Chondrocyte (in vitro differentiated cells): ENCODE data around the gene DDIT3. TPM values are rescaled to one million over a fixed set of nuclear protein-coding genes. Genes with fewer than 3 reads are reported as not detected.
"Not testable (repeated sequence)": the region's sequence is repeated elsewhere in the genome, so short reads cannot be mapped to it uniquely, and the experiment has no call there.

ENCODE experiments used
- DNase-seq: peaks from one replicate; pipeline ENCODE4 v3.0.0; 2021; ENCODE audit warnings: mixed read lengths, low spot score
- H3K27ac Mint-ChIP-seq: one replicate; pipeline ENCODE4 v1.8.0; 2021; ENCODE audit warnings: mild to moderate bottlenecking, moderate library complexity, mixed read lengths; ENCODE audit not compliant: unreplicated experiment
- H3K27me3 Mint-ChIP-seq: 2 replicates; pipeline ENCODE4 v1.8.0; 2021; ENCODE audit warnings: low read depth, mixed read lengths
- H3K36me3 Mint-ChIP-seq: 2 replicates; pipeline ENCODE4 v1.8.0; 2021; ENCODE audit warnings: low read depth, mixed read lengths
- H3K4me1 Mint-ChIP-seq: 2 replicates; pipeline ENCODE4 v1.8.0; 2021; ENCODE audit warnings: low read depth, mild to moderate bottlenecking, mixed read lengths
- H3K4me3 Mint-ChIP-seq: one replicate; pipeline ENCODE4 v1.8.0; 2021; ENCODE audit warnings: mild to moderate bottlenecking, moderate library complexity, mixed read lengths; ENCODE audit not compliant: unreplicated experiment
- H3K9me3 Mint-ChIP-seq: 2 replicates; pipeline ENCODE4 v1.8.0; 2021; ENCODE audit warnings: low read depth, mixed read lengths
- long read RNA-seq: library from polyadenylated mRNA; stranded (forward); transcript quantifications from one replicate; pipeline ENCODE4 v2.0.0, GENCODE V29; 2021
- total RNA-seq: library from RNA; stranded (reverse); gene quantifications from 3 replicates; pipeline ENCODE4 v1.2.1, GENCODE V29; 2021
- TF ChIP-seq, protein P1 (sequence below): fragments of 200-600 bp; sonication (generic); IDR thresholded peaks from 2 replicates; pipeline ENCODE4 v1.5.0; 2021; ENCODE audit warnings: antibody characterized with exemption, mild to moderate bottlenecking, moderate library complexity

DDIT3 gene, protein sequence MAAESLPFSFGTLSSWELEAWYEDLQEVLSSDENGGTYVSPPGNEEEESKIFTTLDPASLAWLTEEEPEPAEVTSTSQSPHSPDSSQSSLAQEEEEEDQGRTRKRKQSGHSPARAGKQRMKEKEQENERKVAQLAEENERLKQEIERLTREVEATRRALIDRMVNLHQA
- total RNA-seq = 9.6 to 79.1 TPM (median 79.0 TPM) in 3 replicates
- long read RNA-seq, transcript DDIT3-202 (4 exons, 872 nt) = minor isoform, 18 of 112 reads
- long read RNA-seq, transcript DDIT3-201 (4 exons, 906 nt) = major isoform, 66 of 112 reads
- long read RNA-seq, transcript DDIT3-205 (3 exons, 951 nt) = minor isoform, 9 of 112 reads
- long read RNA-seq, partial matches to known transcripts = 5 of 112 reads
- long read RNA-seq, other reads (novel, unspliced or antisense) = 13 of 112 reads

DNA sequence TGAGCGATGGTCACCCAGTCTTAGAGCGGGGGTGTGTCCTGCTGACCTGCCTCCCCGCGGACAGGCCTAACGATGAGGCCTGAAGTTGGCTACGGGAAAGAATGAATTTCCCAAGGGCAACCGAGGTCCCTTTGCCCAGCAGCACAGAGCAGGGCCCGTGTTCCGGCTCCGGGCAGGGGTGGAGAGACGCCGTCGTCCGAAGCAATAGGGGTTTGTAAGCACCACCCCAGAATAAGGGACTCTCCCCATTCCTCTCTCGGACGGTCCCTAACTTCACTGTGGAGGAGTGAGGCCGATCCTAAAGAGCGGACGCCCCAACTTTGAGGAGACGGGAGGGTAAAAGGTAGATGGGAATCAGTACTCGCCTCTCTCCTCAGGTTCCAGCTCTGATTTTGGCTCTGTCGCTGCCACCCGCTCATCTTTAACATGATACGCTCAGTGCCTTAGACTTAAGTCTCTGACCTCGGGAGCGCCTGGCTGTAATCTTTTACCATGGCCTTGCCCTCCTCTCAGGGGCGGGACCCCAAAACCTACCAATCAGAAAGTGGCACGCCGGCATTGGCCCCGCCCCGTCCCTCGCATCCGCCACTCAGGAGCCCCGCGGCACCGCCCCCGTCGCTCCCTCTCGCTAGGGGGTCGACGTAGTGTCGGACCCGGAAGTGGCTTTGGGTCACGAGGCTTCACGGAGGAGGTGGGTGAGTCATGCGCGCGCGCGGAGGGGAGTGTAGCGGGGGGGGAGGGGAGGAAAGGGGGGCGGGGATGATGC lies at the start of gene DDIT3:
Gene DDIT3 (minus strand): TSS at position 462 of the 766 bp plus-strand sequence. CDS start 3,108 bp downstream, outside the sequence.
- Mint-ChIP-seq H3K36me3 (peaks cover 44% of the 10 kb centered on the region), H3K4me3 (peak within 1 kb of the TSS; percentile 95), H3K27me3 (no peaks in the 10 kb centered on the region), H3K9me3 (no peaks in the 10 kb centered on the region), H3K4me1 (peaks cover 74% of the 10 kb centered on the region), H3K27ac (peak within 1 kb of the TSS; percentile 100)
- peak; percentile 99 for DNase-seq
- TF ChIP-seq, protein P1, sequence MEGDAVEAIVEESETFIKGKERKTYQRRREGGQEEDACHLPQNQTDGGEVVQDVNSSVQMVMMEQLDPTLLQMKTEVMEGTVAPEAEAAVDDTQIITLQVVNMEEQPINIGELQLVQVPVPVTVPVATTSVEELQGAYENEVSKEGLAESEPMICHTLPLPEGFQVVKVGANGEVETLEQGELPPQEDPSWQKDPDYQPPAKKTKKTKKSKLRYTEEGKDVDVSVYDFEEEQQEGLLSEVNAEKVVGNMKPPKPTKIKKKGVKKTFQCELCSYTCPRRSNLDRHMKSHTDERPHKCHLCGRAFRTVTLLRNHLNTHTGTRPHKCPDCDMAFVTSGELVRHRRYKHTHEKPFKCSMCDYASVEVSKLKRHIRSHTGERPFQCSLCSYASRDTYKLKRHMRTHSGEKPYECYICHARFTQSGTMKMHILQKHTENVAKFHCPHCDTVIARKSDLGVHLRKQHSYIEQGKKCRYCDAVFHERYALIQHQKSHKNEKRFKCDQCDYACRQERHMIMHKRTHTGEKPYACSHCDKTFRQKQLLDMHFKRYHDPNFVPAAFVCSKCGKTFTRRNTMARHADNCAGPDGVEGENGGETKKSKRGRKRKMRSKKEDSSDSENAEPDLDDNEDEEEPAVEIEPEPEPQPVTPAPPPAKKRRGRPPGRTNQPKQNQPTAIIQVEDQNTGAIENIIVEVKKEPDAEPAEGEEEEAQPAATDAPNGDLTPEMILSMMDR = peak; percentile 17

DNA sequence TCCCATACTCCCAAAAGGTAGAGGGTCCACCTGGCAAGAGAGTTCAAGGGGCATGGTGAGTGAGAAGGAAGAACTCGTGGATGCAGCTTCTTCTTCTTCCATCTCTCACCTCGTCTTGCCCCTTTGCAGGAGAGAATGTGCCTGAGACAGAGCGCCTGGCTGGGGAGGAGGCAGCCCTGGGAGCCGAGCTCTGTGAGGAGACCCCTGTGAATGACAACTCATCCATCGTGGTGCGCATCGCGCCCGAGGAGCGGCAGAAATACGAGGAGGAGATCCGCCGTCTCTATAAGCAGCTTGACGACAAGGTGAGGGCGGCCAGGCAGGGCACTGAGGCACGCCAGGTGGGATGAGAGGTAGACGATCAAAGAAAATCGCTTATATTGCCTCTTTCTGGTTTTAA lies 49.5 kb upstream of the DDIT3 start:
- Mint-ChIP-seq H3K27ac (no peak overlapping the region), H3K36me3 (peaks cover 31% of the 10 kb centered on the region), H3K27me3 (no peaks in the 10 kb centered on the region), H3K4me3 (no peak overlapping the region), H3K9me3 (no peaks in the 10 kb centered on the region), H3K4me1 (no peaks in the 10 kb centered on the region)
- no peak for DNase-seq
- TF ChIP-seq, protein P1 = no peak

DNA sequence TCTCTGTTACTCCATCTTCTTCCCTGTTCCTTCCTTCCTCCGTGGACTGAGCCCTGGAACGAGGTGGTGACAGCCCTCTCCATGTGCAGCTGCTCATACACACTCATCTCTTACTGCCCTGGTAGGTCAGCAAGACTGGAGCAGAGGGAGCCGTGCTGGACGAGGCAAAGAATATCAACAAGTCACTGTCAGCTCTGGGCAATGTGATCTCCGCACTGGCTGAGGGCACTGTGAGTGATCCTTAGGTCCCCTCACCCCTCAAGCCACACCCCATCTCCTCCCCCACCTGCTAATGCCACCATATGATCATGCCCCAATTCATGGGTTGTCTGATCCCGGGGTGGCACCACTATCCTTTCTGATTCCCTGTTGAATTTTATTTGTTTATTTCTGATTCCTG lies 48.5 kb upstream of the DDIT3 start:
- TF ChIP-seq, protein P1 = no peak
- no peak for DNase-seq
- H3K9me3 Mint-ChIP-seq = no peaks in the 10 kb centered on the region
- H3K36me3 Mint-ChIP-seq = peaks cover 34% of the 10 kb centered on the region
- no peaks in the 10 kb centered on the region for H3K4me1 Mint-ChIP-seq
- H3K4me3 Mint-ChIP-seq = no peak overlapping the region
- H3K27me3 Mint-ChIP-seq = no peaks in the 10 kb centered on the region
- H3K27ac Mint-ChIP-seq = no peak overlapping the region

DNA sequence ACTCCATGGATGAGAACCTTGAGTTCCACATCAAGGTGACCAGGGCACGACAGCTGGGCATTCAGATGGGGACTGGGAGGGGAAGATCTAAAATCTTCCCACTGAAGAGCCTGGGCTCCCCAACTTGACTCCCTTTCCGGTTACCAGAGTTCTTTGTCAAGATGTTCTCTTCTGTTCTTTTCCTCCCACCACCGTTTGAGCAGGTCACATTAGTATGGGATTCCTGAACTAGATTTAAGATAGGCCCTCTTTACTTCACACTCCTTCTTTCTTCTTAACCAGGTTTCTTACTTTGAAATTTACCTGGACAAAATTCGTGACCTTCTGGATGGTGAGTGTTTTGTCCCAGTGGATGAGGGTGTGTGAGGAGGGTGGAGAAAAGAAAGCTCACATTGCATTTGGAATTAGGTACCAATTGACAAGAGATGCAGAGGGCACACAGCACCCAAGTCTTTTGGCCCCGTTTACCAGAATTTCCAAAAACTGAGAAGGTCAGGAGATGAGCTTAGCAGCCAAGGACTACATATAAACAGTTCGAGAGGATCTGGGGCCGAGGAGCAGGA lies 43.9 kb upstream of the DDIT3 start:
- DNase-seq = no peak
- Mint-ChIP-seq H3K9me3 (no peaks in the 10 kb centered on the region), H3K27ac (no peak overlapping the region), H3K27me3 (peaks cover 8% of the 10 kb centered on the region), H3K36me3 (peaks cover 24% of the 10 kb centered on the region), H3K4me1 (no peaks in the 10 kb centered on the region), H3K4me3 (no peak overlapping the region)
- TF ChIP-seq, protein P1 = no peak

DNA sequence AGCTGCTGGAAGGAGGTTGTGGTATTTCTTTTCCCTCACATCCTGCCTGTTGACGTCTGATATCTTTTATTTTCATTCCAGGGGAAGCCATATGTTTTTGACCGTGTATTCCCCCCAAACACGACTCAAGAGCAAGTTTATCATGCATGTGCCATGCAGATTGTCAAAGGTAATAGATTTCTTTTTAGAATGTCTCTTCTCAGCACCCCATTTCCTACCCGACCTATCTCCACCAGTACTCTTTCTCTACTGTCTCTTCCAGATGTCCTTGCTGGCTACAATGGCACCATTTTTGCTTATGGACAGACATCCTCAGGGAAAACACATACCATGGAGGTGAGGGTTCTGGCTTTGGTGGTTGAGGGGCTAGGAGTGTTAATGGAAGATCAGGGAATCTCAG lies 43.0 kb upstream of the DDIT3 start:
- Mint-ChIP-seq H3K36me3 (peaks cover 16% of the 10 kb centered on the region), H3K27me3 (peaks cover 8% of the 10 kb centered on the region), H3K27ac (no peak overlapping the region), H3K4me3 (no peak overlapping the region), H3K4me1 (no peaks in the 10 kb centered on the region), H3K9me3 (no peaks in the 10 kb centered on the region)
- no peak for DNase-seq
- TF ChIP-seq, protein P1 = no peak

- H3K9me3 Mint-ChIP-seq, H3K27ac Mint-ChIP-seq, H3K4me3 Mint-ChIP-seq, H3K27me3 Mint-ChIP-seq, H3K4me1 Mint-ChIP-seq, DNase-seq: not testable (repeated sequence)
- peaks cover 12% of the 10 kb centered on the region for H3K36me3 Mint-ChIP-seq
These were observed 40.8 kb upstream of the DDIT3 start for GRCh38 chr12:57561117-57561516.
